GM12878 (cell line): ENCODE results near the gene SLC26A8. TPM values are rescaled to one million over a fixed set of nuclear protein-coding genes. Genes with fewer than 3 reads are reported as not detected.

Experiments
- NRF1 ChIP-seq: conservative IDR thresholded peaks from 2 replicates; pipeline ENCODE4 v1.6.1; 2011; ENCODE audit warnings: mild to moderate bottlenecking, low read depth, low read length, improper control_type of control experiment
- PRDM15 ChIP-seq: fragments of 450-650 bp; formaldehyde crosslinking; IDR thresholded peaks from 2 replicates; pipeline ENCODE4 v1.4.0; 2020; ENCODE audit warnings: mild to moderate bottlenecking, moderate library complexity
- SIX5 ChIP-seq: IDR thresholded peaks from 2 replicates; pipeline ENCODE4 v1.6.1; 2011; ENCODE audit warnings: mild to moderate bottlenecking, low read depth, low read length, moderate library complexity; ENCODE audit not compliant: severe bottlenecking
- SMAD1 ChIP-seq: fragments of 450-650 bp; IDR thresholded peaks from 2 replicates; pipeline ENCODE4 v1.6.1; 2018; ENCODE audit warnings: mild to moderate bottlenecking, low read depth; ENCODE audit not compliant: partially characterized antibody
- USF2 ChIP-seq: IDR thresholded peaks from 2 replicates; pipeline ENCODE4 v1.6.1; 2011; ENCODE audit warnings: low read depth, low read length, improper control_type of control experiment, borderline replicate concordance
- ZNF274 ChIP-seq: IDR thresholded peaks from one replicate; pipeline ENCODE4 v1.8.0; 2011; ENCODE audit not compliant: insufficient read length, insufficient read depth
- ZSCAN29 ChIP-seq: fragments of 450-650 bp; IDR thresholded peaks from 2 replicates; pipeline ENCODE4 v1.6.1; 2017; ENCODE audit warnings: mild to moderate bottlenecking, moderate library complexity
- polyA plus RNA-seq, 11 experiments: library from polyadenylated mRNA; depleted of rRNA in 4 of 11; unstranded in 6 of 11; stranded (reverse) in 5 of 11; fragments of >200 nt; fragmentation: Nextera tagmentation in 4 of 11; fragmentation: Illumina TruSeq in 1 of 11; extraction: Ambion mirVana in 4 of 11; extraction: Trizol in 1 of 11; gene quantifications; 1 replicate in 1 of 11; 2 replicates in 10 of 11; pipeline versions ENCODE4 v1.2.1 to v1.2.3, GENCODE V29; 2011 to 2016; ENCODE audit warnings: inconsistent platforms in 2 of 11, missing spikeins in 2 of 11, low read depth in 1 of 11
- total RNA-seq, 4 experiments: library from RNA; depleted of rRNA in 3 of 4; stranded (reverse); fragments of >200 nt in 3 of 4; fragmentation: Illumina TruSeq in 1 of 4; extraction: Trizol in 1 of 4; gene quantifications; 2 replicates each; pipeline versions ENCODE4 v1.2.1 to v1.2.3, GENCODE V29; 2013 to 2021

SLC26A8 gene
- total and polyA plus RNA-seq, 10 of the 15 experiments (the other 5 are each of a cell fraction or from before 2014, with no cell fraction given): 0.09 to 0.95 (median 0.27) TPM; not detected in 2

- no peak for TF ChIP-seq PRDM15 (CRISPR knock-in tag)
- TF ChIP-seq SIX5: no peak
- TF ChIP-seq SMAD1: no peak
- TF ChIP-seq NRF1: no peak
- TF ChIP-seq USF2: no peak
- no peak for TF ChIP-seq ZSCAN29
- TF ChIP-seq ZNF274: no peak
Observed at GRCh38 chr6:36029464-36029863, 5.0 kb upstream of the SLC26A8 start (continued).
